K562 (cell line): Measurements from ENCODE around the gene ACSS1. TPM values are rescaled to one million over a fixed set of nuclear protein-coding genes. Genes with fewer than 3 reads are reported as not detected.

Experiments
- ATAC-seq: fragments of 200-7000 bp; cut with Tn5 transposase; 3 replicates; pipeline ENCODE4 v1.9.1; 2020; ENCODE audit warnings: moderate library complexity
- BruUV-seq: library from RNA; stranded (reverse); fragments of 400-500 nt; replicated peaks from 2 replicates; lab custom pipeline; 2021; lab: Mats Ljungman, UMichigan
- CTCF ChIA-PET: fragments of 300-600 bp; formaldehyde crosslinking; extraction: SDS; loops from one replicate; lab custom pipeline; 2021; ENCODE audit warnings: low intra/inter-chr PET ratio; lab: Yijun Ruan, JAX
- POLR2A ChIA-PET: fragments of 300-600, 350-650 bp; sonication (Branson Sonifier 250); formaldehyde crosslinking; extraction: SDS; loops from one replicate; lab custom pipeline; 2021; ENCODE audit warnings: antibody characterized with exemption, inconsistent platforms; lab: Yijun Ruan, JAX
- DNase-seq, 4 experiments: peaks; one replicate each; pipeline versions ENCODE4 v3.0.0 to v3.0.0-alpha.2; 2011 to 2018; ENCODE audit warnings: low spot score in 3 of 4, mixed read lengths in 3 of 4; ENCODE audit errors: extremely low read depth in 1 of 4
- FAIRE-seq: peaks from 2 replicates; lab custom pipeline; 2011; peaks lifted over from hg19 to GRCh38; lab: Jason Lieb, UNC
- H2AFZ ChIP-seq: 2 replicates; pipeline ENCODE4 v1.6.0; 2011; ENCODE audit warnings: low read depth, low read length, control low read depth, inconsistent platforms
- H3K27ac ChIP-seq: fragments of 200-600 bp; 3 replicates; pipeline ENCODE4 v1.8.0; 2011; ENCODE audit warnings: low read depth, mild to moderate bottlenecking, control low read depth, inconsistent platforms, low read length, moderate library complexity, mixed read lengths; ENCODE audit errors: extremely low read depth
- H3K27me3 ChIP-seq, 2 experiments: fragments of 300-600 bp in 1 of 2; 2 replicates in 1 of 2; 3 replicates in 1 of 2; pipeline versions ENCODE4 v1.6.0 to v1.8.0; 2011; ENCODE audit warnings: inconsistent platforms in 2 of 2, low read length in 2 of 2, mild to moderate bottlenecking in 1 of 2, mixed read lengths in 1 of 2, moderate library complexity in 1 of 2; ENCODE audit not compliant: control insufficient read depth in 2 of 2, insufficient read depth in 2 of 2
- H3K36me3 ChIP-seq: fragments of 300-600 bp; 3 replicates; pipeline ENCODE4 v1.8.0; 2011; ENCODE audit warnings: mild to moderate bottlenecking, low read length, inconsistent platforms; ENCODE audit not compliant: control insufficient read depth, insufficient read depth
- H3K4me1 ChIP-seq, 2 experiments: fragments of 200-600 bp in 1 of 2; replicated peaks in 1 of 2; 2 replicates in 1 of 2; 3 replicates in 1 of 2; pipeline versions ENCODE4 v1.5.1 to v1.8.0; 2011; ENCODE audit warnings: inconsistent platforms in 2 of 2, low read length in 2 of 2, mild to moderate bottlenecking in 1 of 2, mixed read lengths in 1 of 2, moderate library complexity in 1 of 2; ENCODE audit not compliant: control insufficient read depth in 2 of 2, insufficient read depth in 2 of 2
- H3K4me2 ChIP-seq: 2 replicates; pipeline ENCODE4 v1.6.1; 2011; ENCODE audit warnings: low read length, control low read depth, inconsistent platforms, mixed read lengths; ENCODE audit not compliant: insufficient read depth
- H3K4me3 ChIP-seq: fragments of 200-600 bp; sonication (generic), shearing (Covaris generic); 2 replicates; pipeline ENCODE4 v1.5.1; 2016; ENCODE audit warnings: control low read depth, inconsistent platforms
- H3K79me2 ChIP-seq: fragments of 200-600 bp; 3 replicates; pipeline ENCODE4 v1.8.0; 2011; ENCODE audit warnings: low read length, inconsistent platforms; ENCODE audit not compliant: control insufficient read depth, insufficient read depth
- H3K9ac ChIP-seq, 2 experiments: 2 replicates each; pipeline versions ENCODE4 v1.6.0 to v1.6.1; 2011; ENCODE audit warnings: low read depth in 2 of 2, low read length in 2 of 2, control low read depth in 1 of 2, inconsistent platforms in 1 of 2, mild to moderate bottlenecking in 1 of 2, mixed read lengths in 1 of 2; ENCODE audit not compliant: insufficient read depth in 1 of 2
- H3K9me1 ChIP-seq: one replicate; pipeline ENCODE4 v1.6.0; 2011; ENCODE audit warnings: inconsistent platforms, mild to moderate bottlenecking, low read length, moderate library complexity; ENCODE audit not compliant: control insufficient read depth, insufficient read depth
- H3K9me3 ChIP-seq: replicated peaks from 2 replicates; pipeline ENCODE4 v1.5.1; 2011; ENCODE audit warnings: low read depth, low read length, inconsistent platforms; ENCODE audit not compliant: control insufficient read depth, insufficient read depth
- H4K20me1 ChIP-seq: replicated peaks from 2 replicates; pipeline ENCODE4 v1.6.1; 2011; ENCODE audit warnings: low read length, inconsistent platforms, mixed read lengths; ENCODE audit not compliant: control insufficient read depth, insufficient read depth
- ARNT ChIP-seq, 2 experiments: fragments of 450-650 bp; IDR thresholded peaks; 2 replicates each; pipeline ENCODE4 v1.6.1; 2016; ENCODE audit warnings: mild to moderate bottlenecking in 1 of 2
- ELF1 ChIP-seq: fragments of 200-800 bp; sonication (Bioruptor generic); IDR thresholded peaks from 2 replicates; pipeline ENCODE4 v1.6.1; 2016; ENCODE audit warnings: missing genetic modification characterization, missing compliant biosample characterization
- HOXB6 ChIP-seq: fragments of 250-450 bp; sonication (Bioruptor Pico); IDR thresholded peaks from 2 replicates; pipeline ENCODE4 v1.5.1; 2022; ENCODE audit warnings: mild to moderate bottlenecking, borderline replicate concordance
- KLF1 ChIP-seq: fragments of 450-650 bp; IDR thresholded peaks from 2 replicates; pipeline ENCODE4 v1.6.1; 2016; ENCODE audit warnings: missing genetic modification characterization, missing compliant biosample characterization
- SREBF2 ChIP-seq: sonication (generic); formaldehyde crosslinking; IDR thresholded peaks from 2 replicates; pipeline ENCODE4 v1.4.0; 2020; ENCODE audit warnings: mild to moderate bottlenecking, missing genetic modification reagents
- ZFP30 ChIP-seq: fragments of 250-450 bp; sonication (Bioruptor Pico); IDR thresholded peaks from 2 replicates; pipeline ENCODE4 v1.8.0; 2022; ENCODE audit warnings: moderate library complexity, mild to moderate bottlenecking, inconsistent platforms, borderline replicate concordance
- WGBS: fragments of 100-300 bp; shearing (Covaris generic); methylation state at CpG from one replicate; pipeline ENCODE4 v1.1.6; 2016; ENCODE audit warnings: low coverage, mixed read lengths; ENCODE audit not compliant: insufficient coverage; ENCODE audit errors: missing lambda C conversion rate; 5-methylcytosine and 5-hydroxymethylcytosine counted together
- in situ Hi-C: fragments of 300-500 bp; cut with MboI; formaldehyde crosslinking; loops from 4 replicates; pipeline ENCODE4 v1.15.0; 2018; ENCODE audit warnings: inconsistent platforms, mixed read lengths
- intact Hi-C: fragments of 100-400 bp; cut with micrococcal nuclease; formaldehyde crosslinking; loops from 2 replicates; pipeline ENCODE4 v1.14.2; 2022
- polyA plus RNA-seq, 8 experiments: library from polyadenylated mRNA; depleted of rRNA in 4 of 8; stranded (reverse) in 5 of 8; unstranded in 3 of 8; fragments of >200 nt; fragmentation: Nextera tagmentation in 2 of 8; fragmentation: Illumina TruSeq in 1 of 8; extraction: Ambion mirVana in 2 of 8; extraction: Trizol in 1 of 8; gene quantifications; 2 replicates each; pipeline versions ENCODE4 v1.2.1 to v1.2.3, GENCODE V29; 2011 to 2014; ENCODE audit warnings: inconsistent platforms in 1 of 8, missing spikeins in 1 of 8
- total RNA-seq, 7 experiments: library from RNA; depleted of rRNA in 6 of 7; stranded (reverse); fragments of >200 nt in 6 of 7; fragmentation: Illumina TruSeq in 2 of 7; extraction: Trizol in 2 of 7; gene quantifications; 2 replicates each; pipeline versions ENCODE4 v1.2.1 to v1.2.3, GENCODE V29; 2011 to 2021; ENCODE audit warnings: low replicate concordance in 1 of 7
- TF ChIP-seq, protein P1 (sequence below): fragments of 450-650 bp; IDR thresholded peaks from 2 replicates; pipeline ENCODE4 v1.6.1; 2016; ENCODE audit warnings: antibody characterized with exemption
- TF ChIP-seq, protein P2 (sequence below): fragments of 250-450 bp; sonication (Bioruptor Pico); IDR thresholded peaks from 2 replicates; pipeline ENCODE4 v1.9.0; 2021; ENCODE audit warnings: mild to moderate bottlenecking, inconsistent platforms
- TF ChIP-seq, protein P3 (sequence below): fragments of 250-450 bp; sonication (Bioruptor Pico); IDR thresholded peaks from 2 replicates; pipeline ENCODE4 v1.8.0; 2021; ENCODE audit warnings: mild to moderate bottlenecking, moderate library complexity

ACSS1 gene
- total and polyA plus RNA-seq, 9 of the 15 experiments (the other 6 are each of a cell fraction or from before 2014, with no cell fraction given): 0.07 to 2.1 (median 0.27) TPM; not detected in 3

DNA sequence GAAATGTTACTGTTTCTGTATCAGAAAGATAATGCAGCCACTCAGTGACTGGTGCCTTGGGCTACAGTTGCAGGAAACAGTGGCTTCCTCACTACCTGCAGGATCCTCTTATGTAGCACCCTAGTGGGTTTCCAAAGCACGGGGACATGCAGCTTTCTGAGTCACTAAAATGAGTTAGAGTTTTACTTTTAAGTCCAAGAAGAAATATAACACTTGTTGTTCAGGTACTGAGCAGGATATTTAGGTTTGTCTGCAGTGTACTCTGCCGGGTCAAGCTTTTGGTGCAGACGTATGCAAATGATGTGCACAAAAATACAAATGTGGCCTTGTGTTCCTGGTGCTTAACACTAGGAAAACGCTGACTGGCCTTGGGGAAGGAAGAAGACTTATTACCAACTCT is 22.0 kb downstream of the ACSS1 start (continued):
- TF ChIP-seq, protein P1, sequence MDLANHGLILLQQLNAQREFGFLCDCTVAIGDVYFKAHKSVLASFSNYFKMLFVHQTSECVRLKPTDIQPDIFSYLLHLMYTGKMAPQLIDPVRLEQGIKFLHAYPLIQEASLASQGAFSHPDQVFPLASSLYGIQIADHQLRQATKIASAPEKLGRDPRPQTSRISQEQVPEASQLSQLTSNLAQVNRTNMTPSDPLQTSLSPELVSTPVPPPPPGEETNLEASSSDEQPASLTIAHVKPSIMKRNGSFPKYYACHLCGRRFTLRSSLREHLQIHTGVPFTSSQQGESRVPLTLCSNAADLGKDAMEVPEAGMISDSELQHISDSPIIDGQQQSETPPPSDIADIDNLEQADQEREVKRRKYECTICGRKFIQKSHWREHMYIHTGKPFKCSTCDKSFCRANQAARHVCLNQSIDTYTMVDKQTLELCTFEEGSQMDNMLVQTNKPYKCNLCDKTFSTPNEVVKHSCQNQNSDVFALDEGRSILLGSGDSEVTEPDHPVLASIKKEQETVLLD: no peak
- no peak for TF ChIP-seq ELF1 (tag)
- no peak for TF ChIP-seq HOXB6 (CRISPR knock-in tag)
- TF ChIP-seq, all 486 proteins: peak for 0

DNA sequence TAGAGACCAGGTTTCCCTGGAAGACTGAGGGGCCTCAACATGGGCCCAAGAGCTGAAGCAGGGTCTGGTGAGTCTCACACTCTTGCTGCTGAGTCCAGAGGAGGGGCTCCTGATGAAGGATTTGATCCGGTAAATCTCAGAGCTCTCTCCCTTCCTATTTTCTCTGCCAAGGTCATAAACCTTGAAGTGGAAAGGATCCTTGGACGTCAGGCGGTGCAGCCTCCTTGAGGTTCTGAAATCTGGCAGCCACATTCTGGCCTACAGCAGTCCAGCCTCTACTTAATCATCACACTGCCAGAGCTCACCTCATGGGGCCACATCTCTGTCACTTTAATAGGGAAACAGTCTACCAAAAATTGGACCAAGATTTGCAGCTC is 24.0 kb downstream of the ACSS1 start:
- Histone ChIP-seq H3K4me3 (no peak overlapping the region), H3K9me1 (no peaks in the 10 kb centered on the region)
- no peak for ATAC-seq
- no TSS peak for BruUV-seq
- TF ChIP-seq, protein P2, sequence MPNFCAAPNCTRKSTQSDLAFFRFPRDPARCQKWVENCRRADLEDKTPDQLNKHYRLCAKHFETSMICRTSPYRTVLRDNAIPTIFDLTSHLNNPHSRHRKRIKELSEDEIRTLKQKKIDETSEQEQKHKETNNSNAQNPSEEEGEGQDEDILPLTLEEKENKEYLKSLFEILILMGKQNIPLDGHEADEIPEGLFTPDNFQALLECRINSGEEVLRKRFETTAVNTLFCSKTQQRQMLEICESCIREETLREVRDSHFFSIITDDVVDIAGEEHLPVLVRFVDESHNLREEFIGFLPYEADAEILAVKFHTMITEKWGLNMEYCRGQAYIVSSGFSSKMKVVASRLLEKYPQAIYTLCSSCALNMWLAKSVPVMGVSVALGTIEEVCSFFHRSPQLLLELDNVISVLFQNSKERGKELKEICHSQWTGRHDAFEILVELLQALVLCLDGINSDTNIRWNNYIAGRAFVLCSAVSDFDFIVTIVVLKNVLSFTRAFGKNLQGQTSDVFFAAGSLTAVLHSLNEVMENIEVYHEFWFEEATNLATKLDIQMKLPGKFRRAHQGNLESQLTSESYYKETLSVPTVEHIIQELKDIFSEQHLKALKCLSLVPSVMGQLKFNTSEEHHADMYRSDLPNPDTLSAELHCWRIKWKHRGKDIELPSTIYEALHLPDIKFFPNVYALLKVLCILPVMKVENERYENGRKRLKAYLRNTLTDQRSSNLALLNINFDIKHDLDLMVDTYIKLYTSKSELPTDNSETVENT (CRISPR knock-in tag): no peak
- TF ChIP-seq ZFP30 (CRISPR knock-in tag) (no peak), SREBF2 (no peak), ARNT (IDR thresholded peaks at IDR 0.05) (no peak), KLF1 (tag) (no peak)
- TF ChIP-seq, protein P3, sequence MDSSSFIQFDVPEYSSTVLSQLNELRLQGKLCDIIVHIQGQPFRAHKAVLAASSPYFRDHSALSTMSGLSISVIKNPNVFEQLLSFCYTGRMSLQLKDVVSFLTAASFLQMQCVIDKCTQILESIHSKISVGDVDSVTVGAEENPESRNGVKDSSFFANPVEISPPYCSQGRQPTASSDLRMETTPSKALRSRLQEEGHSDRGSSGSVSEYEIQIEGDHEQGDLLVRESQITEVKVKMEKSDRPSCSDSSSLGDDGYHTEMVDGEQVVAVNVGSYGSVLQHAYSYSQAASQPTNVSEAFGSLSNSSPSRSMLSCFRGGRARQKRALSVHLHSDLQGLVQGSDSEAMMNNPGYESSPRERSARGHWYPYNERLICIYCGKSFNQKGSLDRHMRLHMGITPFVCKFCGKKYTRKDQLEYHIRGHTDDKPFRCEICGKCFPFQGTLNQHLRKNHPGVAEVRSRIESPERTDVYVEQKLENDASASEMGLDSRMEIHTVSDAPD (CRISPR knock-in tag): no peak
- TF ChIP-seq, all 486 proteins: peak for 0
- no peak overlapping the region for H3K4me2 ChIP-seq
- DNase-seq (no peak), FAIRE-seq (no peak)
- in situ Hi-C loops (no loop called here), intact Hi-C loops (no loop called here)
- WGBS: 67% methylated on average over 1 of the region's 3 CpGs
- no peak overlapping the region for H3K9ac ChIP-seq
- H3K79me2 ChIP-seq: no peaks in the 10 kb centered on the region
- H2AFZ ChIP-seq: no peak overlapping the region
- H4K20me1 ChIP-seq: no peaks in the 10 kb centered on the region
- peaks cover 0 to 31% of the 10 kb centered on the region in 2 experiments; a peak in 3 of 5 replicates for H3K27me3 ChIP-seq
- ChIA-PET CTCF (no interaction called here), POLR2A (interaction anchor here (1.0 kb wide), 1 partner anchor 26 kb away, joined by 3 read pairs; no protein-coding TSS in a partner anchor)
- H3K9me3 ChIP-seq: no peaks in the 10 kb centered on the region
- H3K27ac ChIP-seq: no peak overlapping the region
- H3K4me1 ChIP-seq: peaks cover 4 to 11% of the 10 kb centered on the region in 2 experiments; a peak in 3 of 5 replicates
- no peaks in the 10 kb centered on the region for H3K36me3 ChIP-seq
